ENCODE measurements around the gene ZNF791.
"Not testable (repeated sequence)": the region's sequence is repeated elsewhere in the genome, so short reads cannot be mapped to it uniquely, and the experiment has no call there.

The ZNF791 gene

DNA sequence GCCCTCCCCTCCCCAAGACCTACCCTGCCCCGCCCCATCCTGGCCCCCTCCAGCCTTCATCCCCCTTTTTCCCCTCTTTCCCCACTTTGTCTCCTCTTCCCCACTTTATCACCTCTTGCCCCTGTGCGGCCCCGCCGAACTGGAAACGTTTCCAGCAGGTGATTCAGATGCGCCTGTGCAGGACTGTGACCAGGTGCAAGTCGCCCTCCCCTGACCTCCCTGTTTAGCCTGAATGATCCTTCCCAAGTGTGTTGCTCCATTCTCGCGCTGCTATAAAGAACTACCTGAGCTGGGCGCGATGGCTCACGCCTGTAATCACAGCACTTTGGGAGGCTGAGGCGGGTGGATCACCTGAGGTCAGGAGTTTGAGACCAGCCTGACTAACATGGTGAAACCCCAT lies 25.9 kb downstream of the ZNF791 start:
- DNase-seq, result no peak

DNA sequence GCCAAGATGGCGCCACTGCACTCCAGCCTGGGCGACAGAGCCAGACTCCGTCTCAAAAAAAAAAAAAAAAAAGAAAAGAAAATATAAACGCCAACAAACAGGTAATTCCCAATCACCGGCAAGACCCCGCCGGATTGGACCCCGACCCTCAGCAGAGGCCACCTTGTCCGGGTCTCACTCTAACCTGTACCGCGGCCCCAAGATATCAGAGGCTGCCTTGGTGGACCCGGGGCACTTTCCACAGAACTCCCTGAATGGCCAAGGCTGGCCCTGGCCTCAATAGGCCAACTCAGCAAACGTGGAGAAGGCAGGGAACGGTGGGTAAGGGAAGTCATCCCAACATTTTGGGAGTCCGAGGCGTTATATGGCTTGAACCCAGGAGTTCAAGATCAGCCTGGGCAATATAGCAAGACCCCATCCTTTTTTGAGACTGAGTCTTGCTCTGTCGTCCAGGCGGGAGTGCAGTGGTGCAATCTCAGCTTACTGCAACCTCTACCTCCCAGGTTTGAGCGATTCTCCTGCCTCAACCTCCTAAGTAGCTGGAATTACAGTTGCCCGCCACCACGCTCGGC lies 28.0 kb downstream of the ZNF791 start:
- no peak for DNase-seq

- peak; percentile 93 for DNase-seq
Observed at GRCh38 chr19:12639901-12640613, 29.3 kb downstream of the ZNF791 start.

GRCh38 chr19:12641456-12641855 lies 30.7 kb downstream of the ZNF791 start:
- no peak for DNase-seq

DNA sequence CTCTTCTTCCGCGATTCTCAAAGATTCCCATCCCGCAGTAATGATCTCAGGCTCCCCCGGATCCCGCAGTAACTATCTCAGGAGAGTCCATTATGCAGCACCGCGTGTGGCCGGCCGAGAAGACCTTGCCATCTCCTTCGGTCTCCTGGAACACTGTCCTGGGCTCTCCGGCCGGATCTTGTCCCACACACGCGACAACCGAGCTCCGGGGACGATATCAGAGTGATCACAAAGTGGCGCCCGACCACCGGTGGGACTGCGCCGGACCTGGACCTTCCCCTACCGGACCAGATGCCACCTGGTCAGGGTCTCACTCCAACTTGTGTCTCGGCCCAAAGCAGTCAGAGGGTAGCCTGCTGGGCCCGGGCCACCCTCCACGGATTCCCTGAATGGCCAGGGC lies 31.8 kb downstream of the ZNF791 start:
- DNase-seq, result no peak

- DNase-seq, result not testable (repeated sequence)
Observed at GRCh38 chr19:12643716-12644115, 33.0 kb downstream of the ZNF791 start.

GRCh38 chr19:12646551-12646950 lies 35.8 kb downstream of the ZNF791 start:
- no peak for DNase-seq

- no peak for DNase-seq
Observed at GRCh38 chr19:12647047-12647446, 36.3 kb downstream of the ZNF791 start.

DNA sequence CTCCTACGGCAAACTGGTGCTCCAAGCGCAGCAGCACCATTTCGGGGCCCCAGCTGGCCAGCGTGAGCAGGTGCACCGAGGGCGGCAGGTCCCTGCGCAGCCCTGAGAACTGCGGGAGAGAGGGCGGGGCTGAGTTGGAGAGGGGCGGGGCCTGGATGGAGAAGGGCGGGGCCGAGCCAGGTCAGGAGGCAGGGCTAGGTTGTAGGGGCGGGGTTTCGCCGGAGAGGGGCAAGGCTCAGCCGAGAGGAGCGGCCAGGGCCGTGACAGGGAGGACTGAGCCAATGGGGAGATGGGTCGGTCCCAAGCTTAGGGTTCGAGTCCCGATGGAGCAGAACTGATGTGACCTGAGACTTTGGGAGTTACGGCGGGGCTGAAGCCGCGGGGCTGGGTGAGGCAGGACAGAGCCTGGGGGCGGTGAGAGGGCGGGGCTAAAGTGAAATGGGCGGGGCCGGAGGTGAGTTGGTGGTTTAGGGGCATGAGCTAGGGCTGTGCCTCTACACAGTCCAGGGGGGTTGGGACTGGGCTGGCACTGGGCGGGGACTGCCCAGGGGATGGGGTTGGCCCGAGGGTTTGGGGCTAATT lies 36.9 kb downstream of the ZNF791 start:
- peak; percentile 69 for DNase-seq

- no peak for DNase-seq
Observed at GRCh38 chr19:12648088-12648487, 37.4 kb downstream of the ZNF791 start.

GRCh38 chr19:12649941-12650340 lies 39.2 kb downstream of the ZNF791 start:
- no peak for DNase-seq

DNA sequence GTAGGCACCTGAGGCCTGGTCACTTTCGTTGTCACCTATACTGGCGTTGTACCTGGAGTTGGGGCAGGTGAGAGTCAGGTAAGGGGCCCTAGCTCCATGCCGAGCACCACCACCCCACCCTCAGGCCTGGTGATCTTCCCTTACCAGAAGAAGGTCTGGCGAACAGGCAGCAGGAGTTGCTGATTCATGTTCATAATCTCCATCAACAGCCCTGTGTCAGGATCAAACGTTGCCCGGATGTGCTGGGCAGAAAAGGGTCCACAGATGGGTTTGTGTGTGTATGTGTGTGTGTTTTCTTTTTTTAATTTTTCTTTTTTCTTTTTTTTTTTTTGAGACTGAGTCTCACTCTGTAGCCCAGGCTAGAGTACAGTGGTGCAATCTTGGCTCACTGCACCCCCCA lies 41.5 kb downstream of the ZNF791 start:
- no peak for DNase-seq

- no peak for DNase-seq
Observed at GRCh38 chr19:12655546-12655945, 44.8 kb downstream of the ZNF791 start.

GRCh38 chr19:12656899-12657571 lies 46.3 kb downstream of the ZNF791 start:
- DNase-seq, result no peak

GRCh38 chr19:12657966-12658365 lies 47.2 kb downstream of the ZNF791 start:
- DNase-seq, result no peak

- no peak for DNase-seq
Observed at GRCh38 chr19:12660980-12661379, 50.3 kb downstream of the ZNF791 start.

DNA sequence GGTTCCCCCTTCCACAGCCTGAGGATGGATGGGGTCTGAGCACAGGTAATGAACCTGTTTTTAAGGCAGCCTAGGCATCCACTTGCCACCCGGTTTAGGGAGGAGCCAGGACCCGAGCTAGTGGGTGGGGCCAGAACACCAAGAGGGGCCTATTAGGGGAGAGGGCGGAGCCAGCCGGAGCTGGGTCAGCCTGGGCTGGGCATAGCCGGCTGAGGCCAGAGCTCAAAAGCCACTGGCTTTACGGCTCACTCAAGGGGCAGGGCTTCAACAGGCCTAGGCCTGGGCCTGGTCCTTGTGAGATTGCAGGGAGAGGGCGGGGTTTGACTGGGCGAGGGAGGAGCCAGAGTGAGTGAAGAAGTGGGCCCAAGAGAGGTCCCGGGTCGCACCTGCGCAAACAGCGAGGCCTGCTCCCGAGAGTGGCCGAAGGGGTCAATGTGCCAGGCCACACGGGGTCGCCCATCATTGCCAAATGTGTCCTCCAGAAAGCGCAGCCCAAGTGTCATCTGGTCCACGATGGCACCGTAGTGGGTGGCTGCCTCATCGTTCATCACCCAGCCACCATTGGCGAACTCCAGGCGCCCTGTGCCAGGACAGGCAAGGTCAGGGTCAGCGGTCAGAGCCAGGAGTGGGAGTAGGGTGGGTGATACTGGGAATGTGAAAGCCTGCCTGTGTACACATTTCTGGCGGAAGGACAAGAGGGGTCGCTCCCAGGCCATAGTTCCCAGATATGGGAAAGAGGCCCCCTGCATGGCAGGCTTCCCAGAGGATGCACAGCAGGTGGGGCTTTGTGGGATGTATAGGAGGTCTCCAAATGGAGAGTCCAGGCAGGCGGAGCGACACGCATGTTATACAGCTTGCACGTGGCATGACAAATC lies 53.9 kb downstream of the ZNF791 start:
- no peak for DNase-seq

- DNase-seq, result peak; percentile 81
Observed at GRCh38 chr19:12665281-12665573, 54.5 kb downstream of the ZNF791 start.

- peak; percentile 71 for DNase-seq
Observed at GRCh38 chr19:12665671-12666264, 55.0 kb downstream of the ZNF791 start.

- peak; percentile 93 for DNase-seq
Observed at GRCh38 chr19:12666265-12667048, 55.7 kb downstream of the ZNF791 start, which contains the start of the genes MAN2B1 and WDR83. Gene MAN2B1, minus strand, starts transcription at chr19:12666742. Its CDS starts 41 bp downstream, at chr19:12666701. Gene WDR83, plus strand, starts transcription at chr19:12666807. Its CDS starts 2,984 bp downstream, at chr19:12669791.

DNA sequence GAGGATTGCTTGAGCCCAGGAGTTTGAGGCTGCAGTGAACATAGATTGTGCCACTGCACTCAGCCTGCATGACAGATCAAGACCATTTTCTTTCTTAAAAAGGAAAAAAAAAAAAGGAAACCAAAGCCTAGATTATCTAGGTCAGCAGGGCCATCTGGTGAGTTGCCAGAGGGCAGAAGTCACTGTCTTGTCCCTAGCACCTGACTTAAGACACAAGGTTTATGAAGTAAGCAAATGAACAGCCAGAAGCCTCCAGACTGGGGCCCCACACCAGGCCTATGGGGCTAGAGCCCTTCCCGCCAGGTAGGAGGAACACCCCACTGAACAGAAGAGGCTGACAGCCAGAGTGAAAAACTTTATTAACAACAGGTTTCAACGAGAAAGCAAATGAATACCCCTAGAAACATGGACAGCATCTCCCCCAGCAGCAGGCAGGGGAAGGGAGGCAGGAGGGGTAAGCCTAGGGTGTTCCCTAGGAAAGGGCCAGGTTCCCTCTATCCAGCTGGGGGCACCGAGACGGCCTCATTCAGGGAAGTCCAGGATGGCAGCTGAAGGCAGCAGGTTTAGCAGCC lies 57.1 kb downstream of the ZNF791 start:
- no peak for DNase-seq

Measured in activated effector memory CD4-positive, alpha-beta T cell treated with anti-CD3 and anti-CD28 coated beads, Interleukin-2, amount 50 U/mL, for 16 hours (primary cell).